SK-N-SH (cell line): ENCODE data around the gene KCNK17. TPM values are rescaled to one million over a fixed set of nuclear protein-coding genes. Genes with fewer than 3 reads are reported as not detected.

Experiments used
- CTCF ChIA-PET: fragments of 300-600, 350-600 bp; formaldehyde crosslinking; extraction: SDS; loops from one replicate; lab custom pipeline; 2021; lab: Yijun Ruan, JAX
- POLR2A ChIA-PET: fragments of 350-600 bp; sonication (Branson Sonifier 250); formaldehyde crosslinking; extraction: SDS; loops from one replicate; lab custom pipeline; 2020; ENCODE audit warnings: antibody characterized with exemption, inconsistent platforms; lab: Yijun Ruan, JAX
- DNase-seq: peaks from one replicate; pipeline ENCODE4 v3.0.0; 2012
- H2AFZ ChIP-seq: fragments of 200-600 bp; sonication (generic); 2 replicates; pipeline ENCODE4 v1.8.1; 2016; ENCODE audit warnings: antibody characterized with exemption, mild to moderate bottlenecking, low read depth
- H3F3A ChIP-seq: fragments of 200-600 bp; sonication (generic); replicated peaks from 2 replicates; pipeline ENCODE3; 2016; ENCODE audit warnings: antibody characterized with exemption, mild to moderate bottlenecking; ENCODE audit not compliant: insufficient read depth
- H3K27ac ChIP-seq, 2 experiments: fragments of 200-500 bp in 1 of 2; fragments of 200-600 bp in 1 of 2; sonication (Bioruptor generic) in 1 of 2; sonication (generic), shearing (Covaris generic) in 1 of 2; 2 replicates each; pipeline versions ENCODE4 v1.5.1 to v1.6.1; 2014 to 2016; ENCODE audit warnings: low read depth in 2 of 2, inconsistent platforms in 1 of 2, low read length in 1 of 2, mild to moderate bottlenecking in 1 of 2, mixed read lengths in 1 of 2
- H3K27me3 ChIP-seq: fragments of 200-600 bp; sonication (generic), shearing (Covaris generic); 2 replicates; pipeline ENCODE4 v1.6.1; 2016; ENCODE audit warnings: mixed run types; ENCODE audit not compliant: insufficient read depth
- H3K36me3 ChIP-seq, 2 experiments: fragments of 200-500 bp in 1 of 2; fragments of 200-600 bp in 1 of 2; sonication (Bioruptor generic) in 1 of 2; sonication (generic) in 1 of 2; replicated peaks in 1 of 2; 2 replicates each; pipeline versions ENCODE3 to v1.5.1; 2014 to 2016; ENCODE audit warnings: low read length in 1 of 2, mild to moderate bottlenecking in 1 of 2; ENCODE audit not compliant: insufficient read depth in 2 of 2, control insufficient read depth in 1 of 2
- H3K4me1 ChIP-seq, 2 experiments: fragments of 200-500 bp in 1 of 2; fragments of 200-600 bp in 1 of 2; sonication (Bioruptor generic) in 1 of 2; sonication (generic), shearing (Covaris generic) in 1 of 2; 2 replicates each; pipeline versions ENCODE4 v1.5.1 to v1.6.1; 2014 to 2016; ENCODE audit warnings: low read depth in 1 of 2, low read length in 1 of 2, mixed run types in 1 of 2; ENCODE audit not compliant: insufficient read depth in 2 of 2, control insufficient read depth in 1 of 2
- H3K4me2 ChIP-seq: fragments of 200-600 bp; sonication (generic), shearing (Covaris generic); 2 replicates; pipeline ENCODE4 v1.6.1; 2017; ENCODE audit warnings: mixed run types
- H3K4me3 ChIP-seq, 2 experiments: fragments of 200-500 bp in 1 of 2; fragments of 200-600 bp in 1 of 2; sonication (Bioruptor generic) in 1 of 2; sonication (generic), shearing (Covaris generic) in 1 of 2; 2 replicates each; pipeline versions ENCODE4 v1.5.1 to v1.8.1; 2014 to 2016; ENCODE audit warnings: low read depth in 2 of 2, inconsistent platforms in 1 of 2, low read length in 1 of 2, mild to moderate bottlenecking in 1 of 2, mixed read lengths in 1 of 2, moderate library complexity in 1 of 2
- H3K79me2 ChIP-seq: fragments of 200-600 bp; sonication (generic); 2 replicates; pipeline ENCODE4 v1.8.1; 2017; ENCODE audit warnings: mild to moderate bottlenecking; ENCODE audit not compliant: insufficient read depth
- H3K9ac ChIP-seq: fragments of 200-600 bp; sonication (generic); 2 replicates; pipeline ENCODE4 v1.6.1; 2017; ENCODE audit warnings: mixed run types
- H3K9me2 ChIP-seq: fragments of 200-600 bp; sonication (generic); 2 replicates; pipeline ENCODE4 v1.6.1; 2017; ENCODE audit warnings: mixed run types
- H3K9me3 ChIP-seq: fragments of 200-600 bp; sonication (generic); 2 replicates; pipeline ENCODE4 v1.6.1; 2017; ENCODE audit warnings: mixed run types, mild to moderate bottlenecking, moderate library complexity
- H4K20me1 ChIP-seq: fragments of 200-600 bp; sonication (generic); 2 replicates; pipeline ENCODE4 v1.6.1; 2017; ENCODE audit warnings: mild to moderate bottlenecking, mixed run types; ENCODE audit not compliant: insufficient read depth
- CTCF ChIP-seq: fragments of 200-600 bp; sonication (generic); IDR thresholded peaks from 2 replicates; pipeline ENCODE4 v1.6.1; 2017; ENCODE audit warnings: antibody characterized with exemption, mild to moderate bottlenecking, moderate library complexity
- ELF1 ChIP-seq: IDR thresholded peaks from 2 replicates; pipeline ENCODE4 v1.4.0; 2012
- EZH2phosphoT487 ChIP-seq: fragments of 200-600 bp; sonication (generic); IDR thresholded peaks from 2 replicates; pipeline ENCODE4 v1.6.1; 2017; ENCODE audit warnings: low read depth, mixed run types, mild to moderate bottlenecking, antibody characterized with exemption, moderate library complexity, borderline replicate concordance
- FOXJ3 ChIP-seq: sonication (generic); formaldehyde crosslinking; IDR thresholded peaks from 2 replicates; pipeline ENCODE4 v1.5.1; 2020; ENCODE audit warnings: mild to moderate bottlenecking, missing genetic modification reagents
- GABPA ChIP-seq: IDR thresholded peaks from 2 replicates; pipeline ENCODE4 v1.4.0; 2012; ENCODE audit warnings: low read depth, mild to moderate bottlenecking
- GATA2 ChIP-seq: sonication (generic); formaldehyde crosslinking; IDR thresholded peaks from 2 replicates; pipeline ENCODE4 v1.5.0; 2020; ENCODE audit warnings: mild to moderate bottlenecking, missing genetic modification reagents
- IRF3 ChIP-seq: fragments of 150-350 bp; IDR thresholded peaks from 2 replicates; pipeline ENCODE4 v1.6.1; 2016; ENCODE audit warnings: mild to moderate bottlenecking, low read depth, low read length
- MXI1 ChIP-seq: IDR thresholded peaks from 2 replicates; pipeline ENCODE4 v1.6.1; 2012; ENCODE audit warnings: mild to moderate bottlenecking, low read depth, low read length, improper control_type of control experiment
- NFIC ChIP-seq: IDR thresholded peaks from 2 replicates; pipeline ENCODE4 v1.4.0; 2012; ENCODE audit warnings: borderline replicate concordance
- NRF1 ChIP-seq: IDR thresholded peaks from 2 replicates; pipeline ENCODE4 v1.6.1; 2012; ENCODE audit warnings: low read depth, mild to moderate bottlenecking, low read length
- RAD21 ChIP-seq: IDR thresholded peaks from 2 replicates; pipeline ENCODE4 v1.6.1; 2012; ENCODE audit warnings: mild to moderate bottlenecking, low read length
- REST ChIP-seq: IDR thresholded peaks from 2 replicates; pipeline ENCODE4 v1.6.1; 2012; ENCODE audit warnings: mild to moderate bottlenecking, low read depth, low read length, moderate library complexity
- SMC3 ChIP-seq: IDR thresholded peaks from 2 replicates; pipeline ENCODE4 v1.6.1; 2012; ENCODE audit warnings: low read depth, low read length, improper control_type of control experiment
- TAF1 ChIP-seq: IDR thresholded peaks from 2 replicates; pipeline ENCODE4 v1.6.1; 2012; ENCODE audit warnings: low read depth, mild to moderate bottlenecking, low read length, moderate library complexity, borderline replicate concordance
- TCF12 ChIP-seq: IDR thresholded peaks from 2 replicates; pipeline ENCODE4 v1.4.0; 2012
- USF1 ChIP-seq: IDR thresholded peaks from 2 replicates; pipeline ENCODE4 v1.4.0; 2012; ENCODE audit warnings: low read depth, borderline replicate concordance
- YY1 ChIP-seq: IDR thresholded peaks from 2 replicates; pipeline ENCODE4 v1.4.0; 2012; ENCODE audit warnings: low read depth, mild to moderate bottlenecking
- whole genome bisulfite sequencing: methylation state at CpG from one replicate; pipeline ENCODE4 v1.1.6; 2017; ENCODE audit warnings: low lambda C conversion rate; 5-methylcytosine and 5-hydroxymethylcytosine counted together
- polyA plus RNA-seq, 3 experiments: library from polyadenylated mRNA; depleted of rRNA; stranded (reverse); fragments of >200 nt; gene quantifications; 2 replicates each; pipeline ENCODE4 v1.2.3, GENCODE V29; 2012

The KCNK17 gene
- polyA plus RNA-seq, 1 of the 3 experiments (the other 2 are of a cell fraction), result not detected

- Histone ChIP-seq H3K4me1 (no peaks in the 10 kb centered on the region), H3K9me2 (no peaks in the 10 kb centered on the region)
- TF ChIP-seq NRF1 (no peak), EZH2phosphoT487 (no peak), FOXJ3 (no peak), YY1 (no peak), CTCF (no peak), SMC3 (no peak), IRF3 (no peak), REST (no peak), GABPA (no peak)
- TF ChIP-seq, all 33 proteins: peak for 0
- H2AFZ ChIP-seq, result no peak overlapping the region
- CTCF ChIA-PET, result interaction anchor here (2.7 kb wide), 1 partner anchor 114 kb away, joined by 12 read pairs; no protein-coding TSS in a partner anchor
- H3K79me2 ChIP-seq, result no peaks in the 10 kb centered on the region
- H3K27me3 ChIP-seq, result no peaks in the 10 kb centered on the region
- no peaks in the 10 kb centered on the region for H3K9me3 ChIP-seq
- 36% methylated on average over 7 of the region's 8 CpGs for WGBS
- no peak overlapping the region for H3K9ac ChIP-seq
- no peak for DNase-seq
- H3K4me2 ChIP-seq, result no peak overlapping the region
- no peak overlapping the region for H3K27ac ChIP-seq
- no peaks in the 10 kb centered on the region for H3F3A ChIP-seq
- H4K20me1 ChIP-seq, result no peaks in the 10 kb centered on the region
- no peak overlapping the region for H3K4me3 ChIP-seq
- POLR2A ChIA-PET, result no interaction called here
- H3K36me3 ChIP-seq, result no peaks in the 10 kb centered on the region
Observed at GRCh38 chr6:39280247-39280731, 33.9 kb downstream of the KCNK17 start.

- Histone ChIP-seq H3K27ac (no peak overlapping the region), H3K27me3 (no peaks in the 10 kb centered on the region), H2AFZ (no peak overlapping the region), H3K4me1 (no peaks in the 10 kb centered on the region), H3K4me2 (no peak overlapping the region), H3K9ac (no peak overlapping the region), H3K9me2 (no peaks in the 10 kb centered on the region), H3F3A (no peaks in the 10 kb centered on the region), H3K4me3 (no peak overlapping the region), H3K36me3 (no peaks in the 10 kb centered on the region), H4K20me1 (no peaks in the 10 kb centered on the region), H3K9me3 (no peaks in the 10 kb centered on the region), H3K79me2 (no peaks in the 10 kb centered on the region)
- CTCF ChIA-PET, result interaction anchor here (1.3 kb wide), 1 partner anchor 113 kb away, joined by 6 read pairs; no protein-coding TSS in a partner anchor
- no peak for DNase-seq
- POLR2A ChIA-PET, result no interaction called here
- WGBS, result 33% methylated on average over 1 of the region's 6 CpGs
- TF ChIP-seq USF1 (no peak), NRF1 (no peak), ELF1 (no peak), MXI1 (no peak), GATA2 (CRISPR knock-in tag) (no peak), TAF1 (no peak), TCF12 (no peak), REST (no peak), NFIC (no peak), RAD21 (no peak)
Observed at GRCh38 chr6:39279539-39279938, 34.7 kb downstream of the KCNK17 start.
